NCI-H345 treated with DMSO at 0.1 percent for 48 hours (cell line): ENCODE results near the gene EMC9.

Experiments
- DNase-seq: peaks from one replicate; lab custom pipeline; 2025; ENCODE audit not compliant: unreplicated experiment; lab: John Stamatoyannopoulos, UW

EMC9 gene

GRCh38 chr14:24132061-24132685 is 9.2 kb downstream of the EMC9 start:
- no peak for DNase-seq

- DNase-seq: no peak
These were observed 9.8 kb downstream of the EMC9 start for GRCh38 chr14:24131549-24131966.

DNA sequence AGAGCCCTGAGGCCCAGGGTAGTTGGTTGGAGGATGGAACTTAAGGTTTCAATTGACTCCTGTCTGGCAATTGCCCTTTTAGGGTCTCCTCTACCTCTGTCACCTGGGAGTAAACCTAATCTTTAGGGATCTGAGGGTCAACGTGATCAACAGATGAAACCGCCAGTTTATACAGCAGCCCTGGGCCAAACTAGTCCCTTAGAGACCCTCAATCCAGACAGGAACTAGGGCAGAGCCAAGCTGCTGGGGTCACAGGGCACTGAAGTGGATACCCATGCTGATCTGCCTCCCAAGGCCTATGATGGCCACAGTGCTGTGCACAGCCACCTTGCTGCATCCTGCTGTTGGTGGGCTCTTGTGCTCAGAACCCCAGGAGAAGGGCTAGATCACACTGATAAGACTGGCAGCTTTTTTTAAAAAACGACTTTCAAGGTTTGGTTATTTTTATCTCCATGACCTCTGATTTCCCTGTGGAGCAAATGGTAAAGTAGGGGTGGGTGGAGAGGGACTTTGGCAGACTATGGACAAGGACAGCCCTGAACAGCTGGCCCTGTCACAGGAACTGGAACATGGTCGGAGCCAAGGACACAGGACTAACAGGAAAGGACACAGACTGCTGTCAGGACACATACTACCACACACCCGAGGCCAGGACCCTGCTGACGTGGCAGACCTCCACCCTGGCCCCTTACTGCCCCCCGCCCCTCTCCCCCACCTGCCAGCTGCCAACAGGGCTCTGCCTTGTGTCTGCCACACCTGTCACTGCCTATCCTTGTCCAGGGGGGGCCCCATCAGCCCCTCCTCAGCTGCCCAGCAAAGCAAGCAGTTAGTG is 10.5 kb downstream of the EMC9 start:
- no peak for DNase-seq

- DNase-seq: no peak
These were observed 11.0 kb downstream of the EMC9 start, which contains the start of gene FITM1 for GRCh38 chr14:24130380-24130716. Gene FITM1, plus strand, starts transcription at chr14:24130659. Its CDS starts 905 bp downstream, at chr14:24131564.

- no peak for DNase-seq
These were observed 11.9 kb downstream of the EMC9 start for GRCh38 chr14:24129410-24129998.

- DNase-seq: no peak
These were observed 13.7 kb downstream of the EMC9 start for GRCh38 chr14:24127673-24128072.

DNA sequence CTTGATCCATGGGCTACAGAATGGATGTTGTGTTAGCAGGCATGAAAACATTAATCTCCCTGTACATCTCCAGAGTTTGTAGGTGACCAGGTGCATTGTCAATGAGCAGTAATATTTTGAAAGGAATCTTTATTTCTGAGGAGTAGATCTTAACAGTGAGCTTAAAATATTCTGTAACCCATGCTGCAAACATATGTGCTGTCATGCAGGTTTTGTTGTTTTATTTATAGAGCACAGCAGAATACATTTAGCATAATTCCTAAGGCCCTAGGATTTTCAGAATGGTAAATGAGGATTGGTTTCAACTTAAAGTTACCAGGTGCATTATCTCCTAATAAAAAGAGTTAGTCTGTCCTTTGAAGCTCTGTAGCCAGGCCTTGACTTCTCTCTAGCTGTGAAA is 14.5 kb downstream of the EMC9 start:
- no peak for DNase-seq

DNA sequence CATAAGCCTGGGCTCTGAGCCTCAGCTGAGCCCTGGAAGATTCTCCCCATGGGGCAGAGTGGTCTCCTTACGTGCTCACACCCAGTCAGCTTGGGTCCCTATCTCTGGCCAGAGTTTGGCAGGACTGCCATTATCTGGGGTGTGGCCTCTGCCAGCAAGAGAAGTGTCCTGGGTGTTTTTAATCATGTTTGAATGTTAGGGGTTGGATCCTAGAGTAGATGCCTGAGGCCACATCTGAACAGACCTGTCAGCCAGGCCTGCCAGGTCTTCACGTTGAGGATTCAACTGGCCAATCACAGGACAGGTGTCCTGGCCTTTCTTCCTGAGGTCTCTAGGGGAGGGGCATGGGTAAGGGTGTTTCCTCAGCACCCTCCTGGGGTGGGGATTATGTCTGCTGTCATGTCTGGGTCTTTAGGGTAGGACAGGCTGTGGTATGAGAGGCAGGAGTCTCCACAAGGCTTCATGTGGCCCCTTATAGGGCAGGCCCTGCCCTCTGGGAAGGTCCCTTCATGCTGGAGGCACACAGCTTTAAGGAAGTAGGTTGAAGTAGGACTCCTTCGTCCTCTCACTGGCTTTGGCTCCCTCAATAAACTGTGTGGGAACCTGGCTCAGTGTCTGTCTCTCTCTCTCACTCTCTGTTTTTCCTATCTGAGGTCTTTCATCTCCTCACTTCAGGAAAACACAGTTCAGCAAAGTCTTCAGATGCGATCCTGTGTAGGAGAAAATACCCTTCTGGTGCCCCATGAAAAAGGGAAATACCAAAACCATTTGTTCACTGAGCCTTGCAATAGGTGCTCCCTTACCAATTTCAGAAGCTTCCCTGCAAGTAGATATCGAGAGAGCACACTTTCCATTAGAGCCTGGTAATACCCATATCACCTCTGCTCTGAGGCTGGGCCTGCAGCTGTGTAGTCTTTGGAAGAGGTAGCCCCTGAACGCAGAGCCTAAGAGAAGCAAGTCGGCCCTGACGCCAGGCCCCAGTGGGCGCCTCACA is 17.7 kb downstream of the EMC9 start:
- DNase-seq: no peak

- DNase-seq: no peak
These were observed 18.5 kb downstream of the EMC9 start for GRCh38 chr14:24122898-24123297.

GRCh38 chr14:24122416-24122815 is 19.0 kb downstream of the EMC9 start:
- DNase-seq: no peak

- DNase-seq: no peak
These were observed 20.2 kb downstream of the EMC9 start for GRCh38 chr14:24121210-24121609.

- DNase-seq: no peak
These were observed 21.7 kb downstream of the EMC9 start for GRCh38 chr14:24119691-24120090.

DNA sequence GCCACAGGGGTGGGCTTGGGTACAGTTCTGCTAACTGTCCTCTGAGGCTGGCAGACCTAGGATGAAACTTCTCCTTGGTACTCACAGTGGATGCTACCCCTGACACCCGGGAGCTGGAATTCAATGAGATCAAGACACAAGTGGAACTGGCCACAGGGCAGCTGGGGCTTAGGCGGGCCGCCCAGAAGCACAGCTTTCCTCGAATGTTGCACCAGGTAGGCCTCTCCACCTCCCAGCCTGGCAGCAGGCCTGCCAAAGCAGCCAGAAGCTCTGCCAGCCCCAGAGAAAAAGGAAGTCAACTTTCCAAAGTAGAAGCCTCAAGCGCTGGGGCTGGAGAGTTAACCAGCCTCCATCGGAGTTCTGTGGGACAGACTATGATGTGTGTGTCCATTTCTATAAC is 24.2 kb downstream of the EMC9 start:
- no peak for DNase-seq

- no peak for DNase-seq
These were observed 25.1 kb downstream of the EMC9 start for GRCh38 chr14:24116128-24116814.

DNA sequence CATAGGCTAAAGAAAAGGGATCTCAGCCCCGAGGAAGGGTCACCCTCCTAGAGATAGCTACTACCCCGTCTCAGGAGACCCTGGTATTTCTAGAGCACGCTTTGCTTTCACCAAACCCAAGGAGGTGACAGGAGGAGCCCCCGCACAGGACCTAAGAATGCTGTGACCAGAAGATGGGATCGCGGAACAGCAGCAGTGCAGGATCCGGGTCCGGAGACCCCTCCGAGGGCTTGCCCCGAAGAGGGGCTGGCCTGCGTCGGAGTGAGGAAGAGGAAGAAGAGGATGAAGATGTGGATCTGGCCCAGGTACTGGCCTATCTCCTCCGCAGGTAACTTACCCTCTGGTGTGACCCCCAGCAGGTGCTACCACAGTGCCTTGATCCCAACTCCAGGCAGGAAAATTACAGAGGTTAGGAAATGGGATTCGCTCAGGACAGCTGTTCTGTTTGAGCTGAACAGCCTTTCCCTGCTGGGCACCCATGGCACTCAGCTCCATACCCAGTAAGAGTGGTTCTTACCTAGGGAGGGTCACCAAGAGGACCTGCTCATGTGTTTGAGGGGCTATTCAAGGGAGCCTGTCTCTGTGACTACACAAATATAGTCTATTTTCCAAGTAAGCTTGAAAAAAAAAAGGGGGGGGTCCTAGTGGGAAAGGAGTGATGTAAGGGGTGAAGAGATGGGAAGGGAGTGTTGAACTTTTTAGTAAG is 25.8 kb downstream of the EMC9 start:
- DNase-seq: no peak

- peak; percentile 98 for DNase-seq
These were observed 26.6 kb downstream of the EMC9 start, which contains the start of the genes DCAF11 and NRL for GRCh38 chr14:24114532-24115421. Gene DCAF11, plus strand, starts transcription at chr14:24114777. Its CDS starts 818 bp downstream, at chr14:24115595. Gene NRL, minus strand, starts transcription at chr14:24114949. Its CDS starts 32,101 bp downstream, at chr14:24082848.

DNA sequence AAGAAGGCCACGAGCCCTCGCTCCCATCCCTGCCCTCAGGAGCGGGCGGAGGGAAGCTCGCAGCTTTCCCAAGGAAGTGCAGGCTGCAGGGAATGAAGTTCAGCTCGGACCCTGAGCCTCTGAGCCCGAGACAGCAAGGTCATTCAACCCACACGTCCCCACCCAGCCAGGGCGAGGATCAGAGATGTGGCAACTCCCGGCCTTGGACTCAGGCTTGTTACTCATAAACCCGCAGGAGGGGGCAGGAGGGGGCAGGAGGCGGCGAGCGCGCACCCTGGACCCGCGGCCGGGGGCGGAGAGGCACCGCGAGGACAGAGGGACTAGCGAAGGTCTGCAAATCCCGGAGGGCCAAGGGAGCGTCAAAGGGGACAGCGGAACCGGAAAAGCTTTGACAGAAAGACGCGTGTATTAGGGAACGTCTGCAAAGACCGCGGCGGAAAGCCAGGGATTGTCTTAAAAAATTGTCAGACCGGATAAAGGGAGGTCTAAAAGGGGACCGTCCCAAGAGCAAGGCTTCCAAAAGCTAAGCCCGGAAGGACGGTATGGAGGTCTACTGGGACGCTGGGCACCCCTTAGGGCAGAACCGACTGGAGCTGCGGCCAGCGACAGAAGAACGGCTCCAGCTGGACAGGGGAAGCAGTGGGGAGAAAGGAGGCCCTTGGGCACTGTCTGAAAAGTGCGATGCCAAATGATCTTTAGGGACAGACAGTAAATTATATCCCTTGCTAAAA is 27.4 kb downstream of the EMC9 start:
- peak; percentile 92 for DNase-seq

- DNase-seq: no peak
These were observed 28.0 kb downstream of the EMC9 start for GRCh38 chr14:24113379-24113800.
